H9 (cell line): ENCODE data around the gene FDPS. TPM values are rescaled to one million over a fixed set of nuclear protein-coding genes. Genes with fewer than 3 reads are reported as not detected.

Experiments used
- DNase-seq: peaks from one replicate; pipeline ENCODE4 v3.0.0-alpha.2; 2017
- H2AFZ ChIP-seq: one replicate; pipeline ENCODE4 v1.6.1; 2013; ENCODE audit warnings: mild to moderate bottlenecking, low read length, control low read depth, moderate library complexity
- H2AK5ac ChIP-seq: 2 replicates; pipeline ENCODE4 v1.6.1; 2013; ENCODE audit warnings: low read length, control low read depth, mixed read lengths; ENCODE audit not compliant: insufficient read length
- H2BK120ac ChIP-seq: one replicate; pipeline ENCODE4 v1.6.1; 2013; ENCODE audit warnings: low read depth, mild to moderate bottlenecking, low read length, control low read depth, inconsistent platforms; ENCODE audit not compliant: poor library complexity, severe bottlenecking
- H2BK12ac ChIP-seq: 2 replicates; pipeline ENCODE4 v1.6.1; 2013; ENCODE audit warnings: low read length, control low read depth, mixed read lengths, low read depth; ENCODE audit not compliant: insufficient read length
- H2BK15ac ChIP-seq: 2 replicates; pipeline ENCODE4 v1.6.1; 2013; ENCODE audit warnings: low read depth, low read length, control low read depth
- H2BK20ac ChIP-seq: one replicate; pipeline ENCODE4 v1.6.1; 2013; ENCODE audit warnings: low read depth, mild to moderate bottlenecking, low read length, control low read depth, inconsistent platforms; ENCODE audit not compliant: poor library complexity, severe bottlenecking
- H2BK5ac ChIP-seq: 2 replicates; pipeline ENCODE4 v1.6.1; 2013; ENCODE audit warnings: low read length, control low read depth, mixed read lengths; ENCODE audit not compliant: insufficient read length
- H3K14ac ChIP-seq: 2 replicates; pipeline ENCODE4 v1.6.1; 2013; ENCODE audit warnings: low read length, control low read depth; ENCODE audit not compliant: insufficient read depth
- H3K18ac ChIP-seq: 2 replicates; pipeline ENCODE4 v1.6.1; 2013; ENCODE audit warnings: low read depth, mild to moderate bottlenecking, mixed read lengths, low read length, control low read depth; ENCODE audit not compliant: insufficient read length
- H3K23ac ChIP-seq: 2 replicates; pipeline ENCODE4 v1.6.1; 2013; ENCODE audit warnings: low read length, control low read depth, mixed read lengths, low read depth; ENCODE audit not compliant: insufficient read length
- H3K23me2 ChIP-seq: 2 replicates; pipeline ENCODE4 v1.6.1; 2013; ENCODE audit warnings: low read depth, mild to moderate bottlenecking, mixed read lengths, low read length, control low read depth; ENCODE audit not compliant: insufficient read length, poor library complexity, severe bottlenecking
- H3K27ac ChIP-seq: 2 replicates; pipeline ENCODE4 v1.5.1; 2013; ENCODE audit warnings: low read length, control low read depth, mixed read lengths, low read depth; ENCODE audit not compliant: insufficient read length
- H3K27me3 ChIP-seq: 2 replicates; pipeline ENCODE4 v1.6.1; 2013; ENCODE audit warnings: low read length, control low read depth, inconsistent platforms; ENCODE audit not compliant: insufficient read depth
- H3K4ac ChIP-seq: 2 replicates; pipeline ENCODE4 v1.6.1; 2013; ENCODE audit warnings: low read depth, mild to moderate bottlenecking, control low read depth, inconsistent platforms, low read length, moderate library complexity
- H3K4me1 ChIP-seq: 2 replicates; pipeline ENCODE4 v1.6.1; 2013; ENCODE audit warnings: low read length, control low read depth, inconsistent platforms; ENCODE audit not compliant: insufficient read depth
- H3K4me2 ChIP-seq: 2 replicates; pipeline ENCODE4 v1.6.1; 2013; ENCODE audit warnings: low read length, control low read depth, mixed read lengths; ENCODE audit not compliant: insufficient read length, insufficient read depth
- H3K56ac ChIP-seq: 2 replicates; pipeline ENCODE4 v1.6.1; 2013; ENCODE audit warnings: low read depth, mild to moderate bottlenecking, mixed read lengths, low read length, control low read depth; ENCODE audit not compliant: insufficient read length
- H3K79me1 ChIP-seq: 2 replicates; pipeline ENCODE4 v1.6.1; 2013; ENCODE audit warnings: low read depth, mild to moderate bottlenecking, moderate library complexity, low read length, control low read depth, inconsistent platforms; ENCODE audit not compliant: insufficient read depth, poor library complexity, severe bottlenecking
- H3K79me2 ChIP-seq: 2 replicates; pipeline ENCODE4 v1.6.1; 2013; ENCODE audit warnings: low read length, control low read depth, inconsistent platforms; ENCODE audit not compliant: insufficient read depth
- H3K9ac ChIP-seq: 2 replicates; pipeline ENCODE4 v1.6.1; 2013; ENCODE audit warnings: low read length, control low read depth, mixed read lengths; ENCODE audit not compliant: insufficient read length; ENCODE audit errors: extremely low read depth
- H3K9me3 ChIP-seq: one replicate; pipeline ENCODE4 v1.6.1; 2013; ENCODE audit warnings: low read depth, low read length, inconsistent platforms; ENCODE audit not compliant: control insufficient read depth
- H3T11ph ChIP-seq: one replicate; pipeline ENCODE4 v1.6.1; 2013; ENCODE audit warnings: mild to moderate bottlenecking, low read length, control low read depth, inconsistent platforms
- H4K20me1 ChIP-seq: one replicate; pipeline ENCODE4 v1.6.1; 2013; ENCODE audit not compliant: control insufficient read depth, insufficient read length, insufficient read depth
- H4K5ac ChIP-seq: 2 replicates; pipeline ENCODE4 v1.6.1; 2013; ENCODE audit warnings: low read depth, mild to moderate bottlenecking, mixed read lengths, low read length, control low read depth; ENCODE audit not compliant: insufficient read length
- H4K8ac ChIP-seq: replicated peaks from 2 replicates; pipeline ENCODE4 v1.6.1; 2013; ENCODE audit warnings: low read length, control low read depth, mixed read lengths, low read depth; ENCODE audit not compliant: insufficient read length
- H4K91ac ChIP-seq: 2 replicates; pipeline ENCODE4 v1.6.1; 2013; ENCODE audit warnings: low read depth, mild to moderate bottlenecking, moderate library complexity, mixed read lengths, low read length, control low read depth; ENCODE audit not compliant: insufficient read length
- H3K27ac Mint-ChIP-seq, 3 experiments: 2 replicates in 2 of 3; 3 replicates in 1 of 3; pipeline ENCODE4 v1.8.0; 2020 to 2021; ENCODE audit warnings: mixed read lengths in 3 of 3, mild to moderate bottlenecking in 1 of 3, moderate library complexity in 1 of 3
- H3K27me3 Mint-ChIP-seq: 2 replicates; pipeline ENCODE4 v1.8.0; 2021; ENCODE audit warnings: low read depth, mild to moderate bottlenecking, moderate library complexity, mixed read lengths
- H3K36me3 Mint-ChIP-seq, 3 experiments: 2 replicates in 2 of 3; 3 replicates in 1 of 3; pipeline ENCODE4 v1.8.0; 2020 to 2021; ENCODE audit warnings: low read depth in 3 of 3, mixed read lengths in 3 of 3; ENCODE audit not compliant: insufficient read depth in 1 of 3
- H3K4me1 Mint-ChIP-seq, 2 experiments: 2 replicates each; pipeline ENCODE4 v1.8.0; 2020; ENCODE audit warnings: mixed read lengths in 2 of 2
- H3K4me3 Mint-ChIP-seq, 2 experiments: 2 replicates in 1 of 2; 3 replicates in 1 of 2; pipeline ENCODE4 v1.8.0; 2020 to 2021; ENCODE audit warnings: mild to moderate bottlenecking in 2 of 2, mixed read lengths in 2 of 2, moderate library complexity in 1 of 2
- H3K9me3 Mint-ChIP-seq, 2 experiments: 2 replicates in 1 of 2; 3 replicates in 1 of 2; pipeline ENCODE4 v1.8.0; 2020; ENCODE audit warnings: mild to moderate bottlenecking in 2 of 2, mixed read lengths in 2 of 2, moderate library complexity in 1 of 2
- CTCF ChIP-seq: fragments of 200-600 bp; sonication (generic); conservative IDR thresholded peaks from 3 replicates; pipeline ENCODE4 v1.8.0; 2021; ENCODE audit warnings: antibody characterized with exemption, mild to moderate bottlenecking
- WGBS: extraction: QIAGEN DNeasy Blood & Tissue Kit; methylation state at CpG from one replicate; pipeline ENCODE4 v1.1.7; 2013; ENCODE audit warnings: missing lambda C conversion rate, low lambda C conversion rate, mixed read lengths; ENCODE audit not compliant: insufficient read length; ENCODE audit errors: extremely low coverage; 5-methylcytosine and 5-hydroxymethylcytosine counted together
- total RNA-seq: library from RNA; stranded (reverse); gene quantifications from 2 replicates; pipeline ENCODE4 v1.2.1, GENCODE V29; 2021

Gene FDPS
- total RNA-seq, 1 experiment from 2014 or later = 273 TPM

- DNase-seq = peak; percentile 99
- H3K36me3 Mint-ChIP-seq = peaks cover 6 to 14% (median 7%) of the 10 kb centered on the region in 3 experiments; a peak in 5 of 7 replicates
- H3K9me3 ChIP-seq = no peaks in the 10 kb centered on the region
- H3K56ac ChIP-seq = no peak within 1 kb of the TSS
- no peak within 1 kb of the TSS for H3K27ac ChIP-seq
- H4K91ac ChIP-seq = no peak within 1 kb of the TSS
- H3K14ac ChIP-seq = no peak within 1 kb of the TSS; the same call in 1 of the 2 replicates
- H3K79me1 ChIP-seq = peaks cover 4% of the 10 kb centered on the region
- H4K8ac ChIP-seq = no peak within 1 kb of the TSS
- H4K5ac ChIP-seq = no peak within 1 kb of the TSS
- H2AFZ ChIP-seq = no peak within 1 kb of the TSS
- no peak within 1 kb of the TSS for H3K27ac Mint-ChIP-seq
- WGBS = no CpG with 5 or more reads among the region's 68 CpGs
- H3K4me3 Mint-ChIP-seq = peak within 1 kb of the TSS; percentile 67 to 83
- no peak within 1 kb of the TSS for H2BK5ac ChIP-seq
- peak; percentile 66 for TF ChIP-seq CTCF
- H3K4me1 Mint-ChIP-seq = peaks cover 27 to 34% of the 10 kb centered on the region in 2 experiments
- peak within 1 kb of the TSS; percentile 38 for H3K18ac ChIP-seq
- H3K79me2 ChIP-seq = peaks cover 6% of the 10 kb centered on the region
- peak within 1 kb of the TSS; percentile 43 for H3K9ac ChIP-seq
- H3K4me1 ChIP-seq = peaks cover 9% of the 10 kb centered on the region
- no peak within 1 kb of the TSS for H2BK20ac ChIP-seq
- no peak within 1 kb of the TSS for H2BK12ac ChIP-seq
- H3K23ac ChIP-seq = no peak within 1 kb of the TSS
- no peak within 1 kb of the TSS for H2AK5ac ChIP-seq
- H3K27me3 ChIP-seq = no peaks in the 10 kb centered on the region
- H2BK15ac ChIP-seq = no peak within 1 kb of the TSS; the same call in 1 of the 2 replicates
- H3K9me3 Mint-ChIP-seq = 0 out of 5 replicates have a peak, but pooled peaks cover 0 to 3% of the 10 kb centered on the region in 2 experiments
- peak within 1 kb of the TSS; percentile 94 for H3K4me2 ChIP-seq
- H3K4ac ChIP-seq = no peak within 1 kb of the TSS
- H2BK120ac ChIP-seq = no peak within 1 kb of the TSS
- peaks cover 4% of the 10 kb centered on the region; the same call in 1 of the 2 replicates for H3K27me3 Mint-ChIP-seq
- no peaks in the 10 kb centered on the region for H4K20me1 ChIP-seq
- peaks cover 17% of the 10 kb centered on the region for H3K23me2 ChIP-seq
- H3T11ph ChIP-seq = no peak within 1 kb of the TSS
These were observed 31.4 kb upstream of the FDPS start, which contains the start of gene HCN3 for GRCh38 chr1:155277070-155277901. Gene HCN3 (plus strand): TSS chr1:155277463. CDS start chr1:155277591, 128 bp downstream.
